Naive thymus-derived CD4-positive, alpha-beta T cell (primary cell): ENCODE results near the gene LGI1. TPM values are rescaled to one million over a fixed set of nuclear protein-coding genes. Genes with fewer than 3 reads are reported as not detected.

Source experiments
- ATAC-seq: fragments of 150-1000 bp; cut with Tn5 transposase; 2 replicates; pipeline ENCODE4 v1.10.0; 2021; ENCODE audit warnings: mild to moderate bottlenecking, moderate library complexity
- CTCF ChIA-PET: fragments of 350-600 bp; sonication (Branson Sonifier 250); formaldehyde crosslinking; loops from one replicate; lab custom pipeline; 2021; ENCODE audit warnings: antibody characterized with exemption; lab: Charles Lee
- POLR2A ChIA-PET: fragments of 350-600 bp; sonication (Branson Sonifier 250); formaldehyde crosslinking; loops from one replicate; lab custom pipeline; 2021; ENCODE audit warnings: antibody characterized with exemption, inconsistent platforms; lab: Charles Lee
- DNase-seq, 9 donors: peaks; one replicate each; pipeline versions ENCODE4 v3.0.0 to v3.0.0-alpha.2; 2020 to 2022; ENCODE audit warnings: mixed read lengths in 1 of 9
- H3K27ac ChIP-seq: one replicate; pipeline ENCODE4 v1.7.0; 2013; ENCODE audit warnings: mild to moderate bottlenecking, low read depth, low read length, moderate library complexity
- H3K27me3 ChIP-seq, 2 donors: one replicate each; pipeline ENCODE4 v1.7.0; 2013; ENCODE audit warnings: low read length in 2 of 2, mild to moderate bottlenecking in 2 of 2, moderate library complexity in 2 of 2; ENCODE audit not compliant: control insufficient read depth in 2 of 2, insufficient read depth in 2 of 2
- H3K36me3 ChIP-seq, 3 experiments: 1 replicate in 2 of 3; 2 replicates in 1 of 3; pipeline ENCODE4 v1.7.0; 2013; ENCODE audit warnings: low read length in 3 of 3, mild to moderate bottlenecking in 3 of 3, moderate library complexity in 1 of 3; ENCODE audit not compliant: insufficient read depth in 3 of 3, control insufficient read depth in 2 of 3
- H3K4me1 ChIP-seq, 2 donors: one replicate each; pipeline ENCODE4 v1.7.0; 2013; ENCODE audit warnings: low read length in 2 of 2, mild to moderate bottlenecking in 2 of 2, moderate library complexity in 1 of 2; ENCODE audit not compliant: control insufficient read depth in 2 of 2, insufficient read depth in 2 of 2
- H3K4me3 ChIP-seq: 2 replicates; pipeline ENCODE4 v1.7.0; 2013; ENCODE audit warnings: mild to moderate bottlenecking, low read length
- H3K9me3 ChIP-seq, 3 experiments: 1 replicate in 2 of 3; 2 replicates in 1 of 3; pipeline ENCODE4 v1.7.0; 2013; ENCODE audit warnings: low read length in 3 of 3; ENCODE audit not compliant: control insufficient read depth in 2 of 3
- H3K27ac Mint-ChIP-seq, 9 donors: one replicate each; pipeline ENCODE4 v1.8.0; 2020 to 2022; ENCODE audit warnings: mixed read lengths in 9 of 9, mild to moderate bottlenecking in 8 of 9, moderate library complexity in 5 of 9, inconsistent platforms in 2 of 9
- H3K27me3 Mint-ChIP-seq, 5 donors: one replicate each; pipeline ENCODE4 v1.8.0; 2021 to 2022; ENCODE audit warnings: mixed read lengths in 5 of 5, mild to moderate bottlenecking in 1 of 5
- H3K36me3 Mint-ChIP-seq, 5 donors: one replicate each; pipeline ENCODE4 v1.8.0; 2020 to 2022; ENCODE audit warnings: mixed read lengths in 5 of 5, mild to moderate bottlenecking in 3 of 5, inconsistent platforms in 1 of 5
- H3K4me1 Mint-ChIP-seq, 7 donors: one replicate each; pipeline ENCODE4 v1.8.0; 2020 to 2022; ENCODE audit warnings: mixed read lengths in 7 of 7, mild to moderate bottlenecking in 3 of 7, inconsistent platforms in 1 of 7
- H3K4me3 Mint-ChIP-seq, 10 donors: one replicate each; pipeline ENCODE4 v1.8.0; 2020 to 2022; ENCODE audit warnings: mild to moderate bottlenecking in 10 of 10, mixed read lengths in 10 of 10, moderate library complexity in 6 of 10, inconsistent platforms in 2 of 10
- H3K9me3 Mint-ChIP-seq, 11 donors: one replicate each; pipeline ENCODE4 v1.8.0; 2020 to 2022; ENCODE audit warnings: mixed read lengths in 11 of 11, mild to moderate bottlenecking in 4 of 11, inconsistent platforms in 1 of 11, moderate library complexity in 1 of 11
- intact Hi-C, 2 donors: fragments of 100-400 bp; cut with micrococcal nuclease; formaldehyde crosslinking; loops; one replicate each; pipeline ENCODE4 v1.15.1; 2023
- polyA plus RNA-seq, 2 donors: library from polyadenylated mRNA; unstranded; fragments of 300-500 nt; fragmentation: Illumina TruSeq; gene quantifications; one replicate each; pipeline ENCODE4 v1.2.3, GENCODE V29; 2021
- total RNA-seq, 6 experiments: library from RNA in 5 of 6; stranded (reverse) in 5 of 6; gene quantifications; 1 replicate in 5 of 6; 2 replicates in 1 of 6; pipeline ENCODE4 v1.2.3 and lab custom pipeline; 2021 to 2026

The LGI1 gene
- total and polyA plus RNA-seq, 7 experiments from 2014 or later = not detected

DNA sequence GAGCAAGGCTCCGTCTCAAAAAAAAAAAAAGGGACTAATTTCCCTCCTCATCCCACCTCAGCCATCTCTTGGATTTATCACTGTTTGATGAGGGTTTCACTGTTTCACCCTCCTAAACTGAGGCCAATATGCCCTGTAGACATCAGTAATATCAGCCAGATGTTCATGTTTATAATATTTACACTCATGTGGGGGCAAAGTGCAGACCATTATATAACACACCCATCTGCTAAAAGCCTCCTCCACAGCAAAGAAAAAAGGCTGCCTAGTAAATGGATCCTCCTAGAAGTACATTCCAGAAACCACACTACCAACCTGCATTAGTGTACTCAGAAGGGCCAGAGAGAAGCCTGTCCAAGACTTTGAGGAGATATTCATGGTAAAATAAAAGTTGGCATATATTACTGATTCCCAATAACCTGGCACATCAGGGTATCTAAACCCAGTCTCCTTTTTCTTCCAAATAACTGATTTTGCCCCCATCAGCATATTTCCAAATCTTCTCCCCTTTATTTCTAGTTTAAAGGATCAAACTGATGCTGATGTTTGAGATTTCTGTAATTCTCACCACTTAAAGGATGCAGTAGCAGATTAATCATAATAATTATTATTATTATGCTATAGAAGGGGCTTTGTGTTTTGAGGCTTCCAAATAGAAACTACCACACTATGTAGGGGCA lies 55.1 kb downstream of the LGI1 start:
- no peak overlapping the region for H3K4me3 Mint-ChIP-seq
- ATAC-seq = no peak
- no peak for DNase-seq
- H3K27me3 Mint-ChIP-seq = peaks cover 27 to 51% (median 47%) of the 10 kb centered on the region in 5 donors
- Histone ChIP-seq H3K27me3 (peaks cover 0 to 4% of the 10 kb centered on the region in 2 donors), H3K4me1 (no peaks in the 10 kb centered on the region), H3K36me3 (no peaks in the 10 kb centered on the region), H3K27ac (no peak overlapping the region), H3K9me3 (no peaks in the 10 kb centered on the region), H3K4me3 (no peak overlapping the region)
- no peaks in the 10 kb centered on the region for H3K36me3 Mint-ChIP-seq
- CTCF ChIA-PET = no interaction called here
- POLR2A ChIA-PET = no interaction called here
- H3K27ac Mint-ChIP-seq = no peak overlapping the region
- peaks cover 0 to 13% (median 8%) of the 10 kb centered on the region in 7 donors for H3K4me1 Mint-ChIP-seq
- intact Hi-C loops = no loop called here
- no peaks in the 10 kb centered on the region for H3K9me3 Mint-ChIP-seq

GRCh38 chr10:93813507-93814465 lies 56.0 kb downstream of the LGI1 start:
- Histone ChIP-seq H3K27ac (no peak overlapping the region), H3K4me3 (no peak overlapping the region), H3K36me3 (no peaks in the 10 kb centered on the region), H3K9me3 (no peaks in the 10 kb centered on the region), H3K4me1 (no peaks in the 10 kb centered on the region), H3K27me3 (peaks cover 0 to 4% of the 10 kb centered on the region in 2 donors)
- Mint-ChIP-seq H3K4me1 (peaks cover 0 to 13% (median 8%) of the 10 kb centered on the region in 7 donors), H3K27me3 (peaks cover 26 to 50% (median 48%) of the 10 kb centered on the region in 5 donors), H3K4me3 (no peak overlapping the region), H3K27ac (no peak overlapping the region), H3K36me3 (no peaks in the 10 kb centered on the region), H3K9me3 (no peaks in the 10 kb centered on the region)
- ChIA-PET CTCF (interaction anchor here (1.0 kb wide), 1 partner anchor 107 kb away, joined by 3 read pairs; no protein-coding TSS in a partner anchor), POLR2A (no interaction called here)
- ATAC-seq (peak; percentile 60), DNase-seq (peak in 4 of 9 donors; percentile 7 to 30 (median 12))
- intact Hi-C loops = no loop called here

- Histone ChIP-seq H3K4me1 (no peaks in the 10 kb centered on the region), H3K9me3 (no peaks in the 10 kb centered on the region), H3K36me3 (no peaks in the 10 kb centered on the region), H3K4me3 (no peak overlapping the region), H3K27me3 (peaks cover 0 to 4% of the 10 kb centered on the region in 2 donors), H3K27ac (no peak overlapping the region)
- Mint-ChIP-seq H3K27me3 (peaks cover 34 to 51% (median 45%) of the 10 kb centered on the region in 5 donors), H3K27ac (no peak overlapping the region), H3K4me1 (peaks cover 0 to 13% (median 8%) of the 10 kb centered on the region in 7 donors), H3K36me3 (no peaks in the 10 kb centered on the region), H3K4me3 (no peak overlapping the region), H3K9me3 (no peaks in the 10 kb centered on the region)
- CTCF ChIA-PET = no interaction called here
- DNase-seq = no peak
- POLR2A ChIA-PET = no interaction called here
- intact Hi-C loops = loop anchor here (1.0 to 5.0 kb wide), 3 partner anchors 113 to 627 kb away; partner anchors contain the start of gene FRA10AC1 (in 1 of the 2)
- no peak for ATAC-seq
These were observed 57.8 kb downstream of the LGI1 start for GRCh38 chr10:93815304-93816096.

GRCh38 chr10:93816123-93816747 lies 58.5 kb downstream of the LGI1 start:
- ATAC-seq = peak; percentile 57
- CTCF ChIA-PET = no interaction called here

GRCh38 chr10:93818086-93818485 lies 60.4 kb downstream of the LGI1 start:
- Mint-ChIP-seq H3K27me3 (peaks cover 39 to 50% (median 45%) of the 10 kb centered on the region in 5 donors), H3K27ac (no peak overlapping the region), H3K36me3 (no peaks in the 10 kb centered on the region), H3K4me1 (peaks cover 0 to 13% (median 8%) of the 10 kb centered on the region in 7 donors), H3K9me3 (no peaks in the 10 kb centered on the region), H3K4me3 (no peak overlapping the region)
- H3K27ac ChIP-seq = no peak overlapping the region
- ChIA-PET POLR2A (no interaction called here), CTCF (no interaction called here)
- H3K4me3 ChIP-seq = no peak overlapping the region
- no peaks in the 10 kb centered on the region for H3K4me1 ChIP-seq
- peaks cover 0 to 4% of the 10 kb centered on the region in 2 donors for H3K27me3 ChIP-seq
- no peaks in the 10 kb centered on the region for H3K36me3 ChIP-seq
- no peak for DNase-seq
- ATAC-seq = no peak
- intact Hi-C loops = loop anchor here in 1 of 2 donors (5.0 kb wide), 1 partner anchor 624 kb away; no protein-coding TSS in a partner anchor
- H3K9me3 ChIP-seq = no peaks in the 10 kb centered on the region

More at GRCh38 chr10:93816123-93816747, 58.5 kb downstream of the LGI1 start:
- Histone ChIP-seq H3K27me3 (peaks cover 0 to 4% of the 10 kb centered on the region in 2 donors), H3K4me3 (no peak overlapping the region), H3K27ac (no peak overlapping the region), H3K4me1 (no peaks in the 10 kb centered on the region), H3K36me3 (no peaks in the 10 kb centered on the region), H3K9me3 (no peaks in the 10 kb centered on the region)
- Mint-ChIP-seq H3K9me3 (no peaks in the 10 kb centered on the region), H3K4me3 (no peak overlapping the region), H3K27ac (no peak overlapping the region), H3K36me3 (no peaks in the 10 kb centered on the region), H3K4me1 (peaks cover 0 to 13% (median 8%) of the 10 kb centered on the region in 7 donors), H3K27me3 (peaks cover 35 to 50% (median 45%) of the 10 kb centered on the region in 5 donors)
- peak in 6 of 9 donors; percentile 2 to 22 (median 8) for DNase-seq
- POLR2A ChIA-PET = no interaction called here
- intact Hi-C loops = loop anchor here (1.0 to 5.0 kb wide), 3 partner anchors 114 to 626 kb away; partner anchors contain the start of gene FRA10AC1 (in 1 of the 2)
